CD4-positive, alpha-beta memory T cell (primary cell): Measurements from ENCODE around the gene SKA3. TPM values are rescaled to one million over a fixed set of nuclear protein-coding genes. Genes with fewer than 3 reads are reported as not detected.
A peak's percentile ranks its signal among the peaks of the same experiment; 100 is the strongest.
"Not testable (repeated sequence)": the region's sequence is repeated elsewhere in the genome, so short reads cannot be mapped to it uniquely, and the experiment has no call there.

Experiments used
- CTCF ChIA-PET: fragments of 350-600 bp; sonication (Branson Sonifier 250); formaldehyde crosslinking; loops from one replicate; lab custom pipeline; 2021; ENCODE audit warnings: inconsistent platforms; ENCODE audit not compliant: partially characterized antibody; lab: Charles Lee
- POLR2A ChIA-PET: fragments of 350-600 bp; sonication (Branson Sonifier 250); formaldehyde crosslinking; loops from one replicate; lab custom pipeline; 2021; ENCODE audit not compliant: partially characterized antibody; lab: Charles Lee
- DNase-seq, 5 donors: peaks; one replicate each; pipeline versions ENCODE4 v3.0.0 to v3.0.0-alpha.2; 2020 to 2022; ENCODE audit warnings: mixed read lengths in 1 of 5
- H3K27ac ChIP-seq: one replicate; pipeline ENCODE4 v1.7.0; 2013; ENCODE audit warnings: low read depth, low read length
- H3K27me3 ChIP-seq: 2 replicates; pipeline ENCODE4 v1.7.0; 2013; ENCODE audit warnings: mild to moderate bottlenecking, low read length, moderate library complexity; ENCODE audit not compliant: insufficient read depth
- H3K36me3 ChIP-seq: 2 replicates; pipeline ENCODE4 v1.7.0; 2013; ENCODE audit warnings: mild to moderate bottlenecking, low read length, moderate library complexity; ENCODE audit not compliant: insufficient read depth
- H3K4me1 ChIP-seq: 2 replicates; pipeline ENCODE4 v1.7.0; 2013; ENCODE audit warnings: mild to moderate bottlenecking, low read length, moderate library complexity; ENCODE audit not compliant: insufficient read depth
- H3K4me3 ChIP-seq, 2 donors: one replicate each; pipeline ENCODE4 v1.7.0; 2013; ENCODE audit warnings: low read length in 2 of 2, mild to moderate bottlenecking in 1 of 2
- H3K9me3 ChIP-seq, 2 donors: one replicate each; pipeline ENCODE4 v1.7.0; 2013; ENCODE audit warnings: low read length in 2 of 2, control low read depth in 1 of 2; ENCODE audit not compliant: control insufficient read depth in 1 of 2
- H3K27ac Mint-ChIP-seq, 7 donors: one replicate each; pipeline ENCODE4 v1.8.0; 2020 to 2021; ENCODE audit warnings: mixed read lengths in 7 of 7, mild to moderate bottlenecking in 6 of 7, inconsistent platforms in 3 of 7, moderate library complexity in 3 of 7
- H3K27me3 Mint-ChIP-seq, 2 donors: one replicate each; pipeline ENCODE4 v1.8.0; 2020 to 2021; ENCODE audit warnings: mixed read lengths in 2 of 2
- H3K36me3 Mint-ChIP-seq, 2 donors: one replicate each; pipeline ENCODE4 v1.8.0; 2020 to 2021; ENCODE audit warnings: mixed read lengths in 2 of 2, inconsistent platforms in 1 of 2, mild to moderate bottlenecking in 1 of 2
- H3K4me1 Mint-ChIP-seq, 4 donors: one replicate each; pipeline ENCODE4 v1.8.0; 2020 to 2021; ENCODE audit warnings: mixed read lengths in 4 of 4, mild to moderate bottlenecking in 1 of 4
- H3K4me3 Mint-ChIP-seq, 8 donors: one replicate each; pipeline ENCODE4 v1.8.0; 2020 to 2021; ENCODE audit warnings: mixed read lengths in 8 of 8, mild to moderate bottlenecking in 7 of 8, moderate library complexity in 6 of 8, inconsistent platforms in 3 of 8
- H3K9me3 Mint-ChIP-seq, 8 donors: one replicate each; pipeline ENCODE4 v1.8.0; 2020 to 2021; ENCODE audit warnings: mixed read lengths in 8 of 8, mild to moderate bottlenecking in 5 of 8, inconsistent platforms in 3 of 8, moderate library complexity in 1 of 8
- intact Hi-C: fragments of 100-400 bp; cut with micrococcal nuclease; formaldehyde crosslinking; loops from one replicate; pipeline ENCODE4 v1.15.1; 2023
- polyA plus RNA-seq, 2 donors: library from polyadenylated mRNA; unstranded; fragments of 300-500 nt; fragmentation: Illumina TruSeq; gene quantifications; one replicate each; pipeline ENCODE4 v1.2.3, GENCODE V29; 2021
- total RNA-seq, 2 experiments: library from RNA; stranded (reverse); gene quantifications; one replicate each; pipeline ENCODE4 v1.2.3, GENCODE V29; 2021

Gene SKA3
- total RNA-seq (under 1 TPM in 1 of 2 experiments, not detected in 1; 0.33 TPM), polyA plus RNA-seq (under 1 TPM in 1 of 2 donors, not detected in 1; 0.72 TPM)

- ChIA-PET CTCF (interaction anchor here (0.9 to 3.1 kb wide), 10 partner anchors 27 to 304 kb away, joined by 3 to 25 read pairs (median 4); partner anchors contain the start of gene ZDHHC20), POLR2A (interaction anchor here (0.6 to 2.8 kb wide), 22 partner anchors 9 to 494 kb away, joined by 3 to 21 read pairs (median 4); partner anchors contain the start of genes EEF1AKMT1, FGF9, MICU2 and ZDHHC20)
- no peaks in the 10 kb centered on the region for H3K9me3 ChIP-seq
- intact Hi-C loops = loop anchor here (1.0 to 10.0 kb wide), 6 partner anchors 122 to 498 kb away; partner anchors contain the start of genes FGF9, XPO4 and ZDHHC20
- H3K36me3 Mint-ChIP-seq = peaks cover 0 to 14% of the 10 kb centered on the region in 2 donors
- no peaks in the 10 kb centered on the region for H3K27me3 ChIP-seq
- peak within 1 kb of the TSS; percentile 91 to 99 (median 97) for H3K27ac Mint-ChIP-seq
- H3K4me3 ChIP-seq = peak within 1 kb of the TSS; percentile 57 to 84
- peak within 1 kb of the TSS; percentile 91 to 99 (median 97) for H3K4me3 Mint-ChIP-seq
- H3K36me3 ChIP-seq = no peaks in the 10 kb centered on the region
- peak within 1 kb of the TSS; percentile 89 for H3K27ac ChIP-seq
- no peaks in the 10 kb centered on the region for H3K9me3 Mint-ChIP-seq
- H3K4me1 Mint-ChIP-seq = peaks cover 12 to 31% (median 17%) of the 10 kb centered on the region in 4 donors
- H3K4me1 ChIP-seq = peaks cover 21% of the 10 kb centered on the region
- no peaks in the 10 kb centered on the region for H3K27me3 Mint-ChIP-seq
- DNase-seq = peak; percentile 92 to 95 (median 95)
Measured at GRCh38 chr13:21176215-21176981, at the start of gene SKA3, which contains the start of gene MRPL57. TSS of gene SKA3 (minus strand) at chr13:21176552. CDS start at chr13:21176477, 75 bp downstream. TSS of gene MRPL57 (plus strand) at chr13:21176658. CDS start at chr13:21176917, 259 bp downstream.

GRCh38 chr13:21225082-21225481 lies 48.7 kb upstream of the SKA3 start:
- Mint-ChIP-seq H3K36me3 (peaks cover 0 to 3% of the 10 kb centered on the region in 2 donors), H3K27me3 (peaks cover 0 to 11% of the 10 kb centered on the region in 2 donors), H3K27ac (no peak overlapping the region), H3K4me1 (no peaks in the 10 kb centered on the region), H3K4me3 (no peak overlapping the region), H3K9me3 (peaks cover 0 to 12% (median 9%) of the 10 kb centered on the region in 8 donors)
- ChIA-PET POLR2A (no interaction called here), CTCF (no interaction called here)
- DNase-seq = no peak
- intact Hi-C loops = no loop called here
- H3K27ac ChIP-seq = no peak overlapping the region
- H3K4me3 ChIP-seq = no peak overlapping the region
- H3K4me1 ChIP-seq = no peaks in the 10 kb centered on the region
- no peaks in the 10 kb centered on the region for H3K36me3 ChIP-seq
- H3K9me3 ChIP-seq = no peaks in the 10 kb centered on the region
- no peaks in the 10 kb centered on the region for H3K27me3 ChIP-seq

- POLR2A ChIA-PET = no interaction called here
- CTCF ChIA-PET = no interaction called here
- Mint-ChIP-seq H3K27ac (no peak overlapping the region), H3K9me3 (peaks cover 0 to 12% (median 9%) of the 10 kb centered on the region in 8 donors), H3K36me3 (peaks cover 0 to 3% of the 10 kb centered on the region in 2 donors), H3K4me3 (no peak overlapping the region), H3K27me3 (peaks cover 0 to 11% of the 10 kb centered on the region in 2 donors), H3K4me1 (peaks cover 9 to 18% (median 11%) of the 10 kb centered on the region in 4 donors)
- Histone ChIP-seq H3K4me1 (peaks cover 9% of the 10 kb centered on the region), H3K27me3 (no peaks in the 10 kb centered on the region), H3K36me3 (no peaks in the 10 kb centered on the region), H3K9me3 (no peaks in the 10 kb centered on the region), H3K4me3 (no peak overlapping the region), H3K27ac (no peak overlapping the region)
- intact Hi-C loops = no loop called here
- DNase-seq = no peak
Measured at GRCh38 chr13:21221268-21221667, 44.9 kb upstream of the SKA3 start.

- H3K9me3 Mint-ChIP-seq = peaks cover 4 to 12% (median 9%) of the 10 kb centered on the region in 8 donors
- H3K27me3 ChIP-seq, H3K27me3 Mint-ChIP-seq, H3K36me3 Mint-ChIP-seq, H3K27ac ChIP-seq, H3K9me3 ChIP-seq, intact Hi-C loops, H3K4me3 ChIP-seq, POLR2A ChIA-PET, H3K36me3 ChIP-seq, H3K4me3 Mint-ChIP-seq, DNase-seq, H3K4me1 ChIP-seq: not testable (repeated sequence)
- CTCF ChIA-PET = interaction anchor here (1.0 to 1.2 kb wide), 2 partner anchors 39 to 258 kb away, joined by 3 to 5 read pairs; no protein-coding TSS in a partner anchor
- peaks cover 9 to 18% (median 11%) of the 10 kb centered on the region in 4 donors for H3K4me1 Mint-ChIP-seq
- H3K27ac Mint-ChIP-seq = peak overlapping the region in 1 of 7 donors; percentile 22
Measured at GRCh38 chr13:21219716-21220115, 43.4 kb upstream of the SKA3 start.

- CTCF ChIA-PET = interaction anchor here (0.7 to 1.2 kb wide), 3 partner anchors 40 to 258 kb away, joined by 3 to 5 read pairs (median 3); no protein-coding TSS in a partner anchor
- POLR2A ChIA-PET = no interaction called here
- H3K9me3 Mint-ChIP-seq = peaks cover 4 to 12% (median 9%) of the 10 kb centered on the region in 8 donors
- intact Hi-C loops = no loop called here
- H3K4me1 ChIP-seq = peaks cover 9% of the 10 kb centered on the region
- no peaks in the 10 kb centered on the region for H3K27me3 ChIP-seq
- peaks cover 9 to 18% (median 11%) of the 10 kb centered on the region in 4 donors for H3K4me1 Mint-ChIP-seq
- H3K4me3 ChIP-seq = no peak overlapping the region
- H3K27ac ChIP-seq = no peak overlapping the region
- peaks cover 0 to 3% of the 10 kb centered on the region in 2 donors for H3K36me3 Mint-ChIP-seq
- peaks cover 5% of the 10 kb centered on the region in 2 donors for H3K27me3 Mint-ChIP-seq
- no peak for DNase-seq
- H3K4me3 Mint-ChIP-seq = peak overlapping the region in 2 of 8 donors; percentile 35 to 44
- H3K27ac Mint-ChIP-seq = peak overlapping the region in 2 of 7 donors; percentile 21 to 32
- H3K36me3 ChIP-seq = no peaks in the 10 kb centered on the region
- no peaks in the 10 kb centered on the region for H3K9me3 ChIP-seq
Measured at GRCh38 chr13:21219036-21219381, 42.7 kb upstream of the SKA3 start.

- peaks cover 0 to 3% of the 10 kb centered on the region in 2 donors for H3K36me3 Mint-ChIP-seq
- Histone ChIP-seq H3K36me3 (no peaks in the 10 kb centered on the region), H3K4me1 (peaks cover 9% of the 10 kb centered on the region), H3K4me3 (no peak overlapping the region), H3K9me3 (no peaks in the 10 kb centered on the region), H3K27ac (no peak overlapping the region), H3K27me3 (no peaks in the 10 kb centered on the region)
- H3K27ac Mint-ChIP-seq = peak overlapping the region in 3 of 7 donors; percentile 19 to 48 (median 42)
- peaks cover 4 to 12% (median 9%) of the 10 kb centered on the region in 8 donors for H3K9me3 Mint-ChIP-seq
- intact Hi-C loops = no loop called here
- POLR2A ChIA-PET = no interaction called here
- H3K27me3 Mint-ChIP-seq = peaks cover 7 to 10% of the 10 kb centered on the region in 2 donors
- CTCF ChIA-PET = interaction anchor here (0.6 to 1.4 kb wide), 5 partner anchors 12 to 259 kb away, joined by 3 to 5 read pairs (median 3); no protein-coding TSS in a partner anchor
- H3K4me3 Mint-ChIP-seq = no peak overlapping the region
- H3K4me1 Mint-ChIP-seq = peaks cover 9 to 18% (median 11%) of the 10 kb centered on the region in 4 donors
- DNase-seq = peak in 2 of 5 donors; percentile 5 to 7
Measured at GRCh38 chr13:21218351-21219035, 42.1 kb upstream of the SKA3 start.
